A549 (cell line): ENCODE measurements around the gene BSCL2.

ENCODE experiments used
- CEBPB ChIP-seq, 2 experiments: fragments of >200 bp in 1 of 2; sonication (Bioruptor Twin) in 1 of 2; formaldehyde crosslinking in 1 of 2; IDR thresholded peaks; 2 replicates each; pipeline ENCODE4 v1.6.1; 2012 to 2016
- CHD2 ChIP-seq: fragments of 150-350 bp; IDR thresholded peaks from 2 replicates; pipeline ENCODE4 v1.6.1; 2014; ENCODE audit warnings: low read length; ENCODE audit not compliant: partially characterized antibody
- EHF ChIP-seq: fragments of 250-450 bp; sonication (Bioruptor Pico); IDR thresholded peaks from 2 replicates; pipeline ENCODE4 v1.5.0; 2020; ENCODE audit warnings: mild to moderate bottlenecking
- EHMT2 ChIP-seq: fragments of 200-600 bp; sonication (generic); IDR thresholded peaks from 2 replicates; pipeline ENCODE4 v1.6.1; 2016; ENCODE audit warnings: antibody characterized with exemption, low read depth, mild to moderate bottlenecking, moderate library complexity
- ELK1 ChIP-seq: fragments of 150-350 bp; IDR thresholded peaks from 2 replicates; pipeline ENCODE4 v1.6.1; 2014; ENCODE audit warnings: low read depth, mild to moderate bottlenecking, low read length
- HOXB5 ChIP-seq: fragments of 250-450 bp; sonication (Bioruptor Pico); IDR thresholded peaks from 2 replicates; pipeline ENCODE4 v1.5.0; 2020; ENCODE audit warnings: mild to moderate bottlenecking, moderate library complexity
- POLR2A ChIP-seq: IDR thresholded peaks from 2 replicates; pipeline ENCODE4 v1.6.1; 2012; ENCODE audit warnings: mild to moderate bottlenecking, low read length
- REST ChIP-seq: fragments of 200-600 bp; sonication (generic); IDR thresholded peaks from 2 replicates; pipeline ENCODE4 v1.6.1; 2016; ENCODE audit warnings: antibody characterized with exemption, mild to moderate bottlenecking, moderate library complexity
- SMC3 ChIP-seq: fragments of >200 bp; sonication (Bioruptor Twin); formaldehyde crosslinking; IDR thresholded peaks from 3 replicates; pipeline ENCODE4 v1.6.1; 2018; ENCODE audit warnings: inconsistent platforms
- SREBF2 ChIP-seq: fragments of 450-650 bp; IDR thresholded peaks from 2 replicates; pipeline ENCODE4 v1.6.1; 2014; ENCODE audit warnings: mild to moderate bottlenecking, moderate library complexity
- ZFP36 ChIP-seq: fragments of 450-650 bp; IDR thresholded peaks from 2 replicates; pipeline ENCODE4 v1.6.1; 2014; ENCODE audit warnings: borderline replicate concordance; ENCODE audit not compliant: partially characterized antibody
- TF ChIP-seq, protein P1 (sequence below): fragments of >200 bp; sonication (Bioruptor Twin); formaldehyde crosslinking; IDR thresholded peaks from 3 replicates; pipeline ENCODE4 v1.5.1; 2016
- TF ChIP-seq, protein P2 (sequence below): fragments of 250-450 bp; sonication (Bioruptor Pico); IDR thresholded peaks from 2 replicates; pipeline ENCODE4 v1.5.0; 2021; ENCODE audit warnings: mild to moderate bottlenecking, moderate library complexity, borderline replicate concordance
- TF ChIP-seq, protein P3 (sequence below): fragments of 450-650 bp; IDR thresholded peaks from 2 replicates; pipeline ENCODE4 v1.6.1; 2014; ENCODE audit warnings: antibody characterized with exemption

- TF ChIP-seq, protein P1, sequence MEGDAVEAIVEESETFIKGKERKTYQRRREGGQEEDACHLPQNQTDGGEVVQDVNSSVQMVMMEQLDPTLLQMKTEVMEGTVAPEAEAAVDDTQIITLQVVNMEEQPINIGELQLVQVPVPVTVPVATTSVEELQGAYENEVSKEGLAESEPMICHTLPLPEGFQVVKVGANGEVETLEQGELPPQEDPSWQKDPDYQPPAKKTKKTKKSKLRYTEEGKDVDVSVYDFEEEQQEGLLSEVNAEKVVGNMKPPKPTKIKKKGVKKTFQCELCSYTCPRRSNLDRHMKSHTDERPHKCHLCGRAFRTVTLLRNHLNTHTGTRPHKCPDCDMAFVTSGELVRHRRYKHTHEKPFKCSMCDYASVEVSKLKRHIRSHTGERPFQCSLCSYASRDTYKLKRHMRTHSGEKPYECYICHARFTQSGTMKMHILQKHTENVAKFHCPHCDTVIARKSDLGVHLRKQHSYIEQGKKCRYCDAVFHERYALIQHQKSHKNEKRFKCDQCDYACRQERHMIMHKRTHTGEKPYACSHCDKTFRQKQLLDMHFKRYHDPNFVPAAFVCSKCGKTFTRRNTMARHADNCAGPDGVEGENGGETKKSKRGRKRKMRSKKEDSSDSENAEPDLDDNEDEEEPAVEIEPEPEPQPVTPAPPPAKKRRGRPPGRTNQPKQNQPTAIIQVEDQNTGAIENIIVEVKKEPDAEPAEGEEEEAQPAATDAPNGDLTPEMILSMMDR, result no peak
- TF ChIP-seq, protein P2, sequence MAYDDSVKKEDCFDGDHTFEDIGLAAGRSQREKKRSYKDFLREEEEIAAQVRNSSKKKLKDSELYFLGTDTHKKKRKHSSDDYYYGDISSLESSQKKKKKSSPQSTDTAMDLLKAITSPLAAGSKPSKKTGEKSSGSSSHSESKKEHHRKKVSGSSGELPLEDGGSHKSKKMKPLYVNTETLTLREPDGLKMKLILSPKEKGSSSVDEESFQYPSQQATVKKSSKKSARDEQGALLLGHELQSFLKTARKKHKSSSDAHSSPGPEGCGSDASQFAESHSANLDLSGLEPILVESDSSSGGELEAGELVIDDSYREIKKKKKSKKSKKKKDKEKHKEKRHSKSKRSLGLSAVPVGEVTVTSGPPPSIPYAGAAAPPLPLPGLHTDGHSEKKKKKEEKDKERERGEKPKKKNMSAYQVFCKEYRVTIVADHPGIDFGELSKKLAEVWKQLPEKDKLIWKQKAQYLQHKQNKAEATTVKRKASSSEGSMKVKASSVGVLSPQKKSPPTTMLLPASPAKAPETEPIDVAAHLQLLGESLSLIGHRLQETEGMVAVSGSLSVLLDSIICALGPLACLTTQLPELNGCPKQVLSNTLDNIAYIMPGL (CRISPR knock-in tag), result no peak
- TF ChIP-seq, protein P3, sequence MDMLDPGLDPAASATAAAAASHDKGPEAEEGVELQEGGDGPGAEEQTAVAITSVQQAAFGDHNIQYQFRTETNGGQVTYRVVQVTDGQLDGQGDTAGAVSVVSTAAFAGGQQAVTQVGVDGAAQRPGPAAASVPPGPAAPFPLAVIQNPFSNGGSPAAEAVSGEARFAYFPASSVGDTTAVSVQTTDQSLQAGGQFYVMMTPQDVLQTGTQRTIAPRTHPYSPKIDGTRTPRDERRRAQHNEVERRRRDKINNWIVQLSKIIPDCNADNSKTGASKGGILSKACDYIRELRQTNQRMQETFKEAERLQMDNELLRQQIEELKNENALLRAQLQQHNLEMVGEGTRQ, result no peak
- TF ChIP-seq ZFP36, result no peak
- TF ChIP-seq SMC3, result no peak
- TF ChIP-seq POLR2A, result no peak
- TF ChIP-seq EHMT2, result no peak
- no peak for TF ChIP-seq ELK1
- no peak for TF ChIP-seq CHD2
- no peak for TF ChIP-seq HOXB5 (CRISPR knock-in tag)
- no peak for TF ChIP-seq EHF (CRISPR knock-in tag)
- TF ChIP-seq REST, result no peak
- no peak for TF ChIP-seq CEBPB (IDR thresholded peaks at IDR 0.05)
- no peak for TF ChIP-seq SREBF2
Measured at GRCh38 chr11:62677156-62677555, 30.1 kb downstream of the BSCL2 start.
